Activated CD4-positive, alpha-beta memory T cell treated with anti-CD3 and anti-CD28 coated beads for 36 hours (primary cell): ENCODE measurements around the gene CACNA2D2. TPM values are rescaled to one million over a fixed set of nuclear protein-coding genes. Genes with fewer than 3 reads are reported as not detected.
A peak's percentile ranks its signal among the peaks of the same experiment; 100 is the strongest.
"Not testable (repeated sequence)": the region's sequence is repeated elsewhere in the genome, so short reads cannot be mapped to it uniquely, and the experiment has no call there.

Source experiments
- CTCF ChIA-PET: fragments of 350-600 bp; sonication (Branson Sonifier 250); formaldehyde crosslinking; loops from one replicate; lab custom pipeline; 2021; ENCODE audit warnings: antibody characterized with exemption, inconsistent platforms; lab: Charles Lee
- POLR2A ChIA-PET: fragments of 350-600 bp; sonication (Branson Sonifier 250); formaldehyde crosslinking; loops from one replicate; lab custom pipeline; 2021; ENCODE audit warnings: antibody characterized with exemption; lab: Charles Lee
- DNase-seq: peaks from one replicate; pipeline ENCODE4 v3.0.0-alpha.2; 2020
- H3K27ac Mint-ChIP-seq: one replicate; pipeline ENCODE4 v1.8.0; 2021; ENCODE audit warnings: mixed read lengths
- H3K27me3 Mint-ChIP-seq: one replicate; pipeline ENCODE4 v1.8.0; 2021; ENCODE audit warnings: mixed read lengths
- H3K36me3 Mint-ChIP-seq: one replicate; pipeline ENCODE4 v1.8.0; 2021; ENCODE audit warnings: mixed read lengths
- H3K4me1 Mint-ChIP-seq: one replicate; pipeline ENCODE4 v1.8.0; 2021; ENCODE audit warnings: low read depth, mixed read lengths
- H3K4me3 Mint-ChIP-seq: one replicate; pipeline ENCODE4 v1.8.0; 2021; ENCODE audit warnings: mild to moderate bottlenecking, mixed read lengths
- H3K9me3 Mint-ChIP-seq: one replicate; pipeline ENCODE4 v1.8.0; 2021; ENCODE audit warnings: mixed read lengths
- intact Hi-C: fragments of 100-400 bp; cut with micrococcal nuclease; formaldehyde crosslinking; loops from one replicate; pipeline ENCODE4 v1.15.1; 2023
- total RNA-seq, 2 experiments: library from RNA; stranded (reverse); gene quantifications; one replicate each; pipeline ENCODE4 v1.2.3, GENCODE V29; 2021

Gene CACNA2D2
- total RNA-seq, 2 experiments from 2014 or later = 0.63 to 0.69 TPM

- DNase-seq = no peak
- no peaks in the 10 kb centered on the region for H3K9me3 Mint-ChIP-seq
- H3K4me1 Mint-ChIP-seq = no peaks in the 10 kb centered on the region
- ChIA-PET POLR2A (no interaction called here), CTCF (interaction anchor here (1.1 to 4.3 kb wide), 2 partner anchors 18 to 89 kb away, joined by 3 to 28 read pairs; no protein-coding TSS in a partner anchor)
- H3K27ac Mint-ChIP-seq = no peak overlapping the region
- intact Hi-C loops = no loop called here
- H3K4me3 Mint-ChIP-seq = no peak overlapping the region
- H3K27me3 Mint-ChIP-seq = peaks cover 2% of the 10 kb centered on the region
- H3K36me3 Mint-ChIP-seq = no peaks in the 10 kb centered on the region
Observed at GRCh38 chr3:50524746-50525145, 21.3 kb upstream of the CACNA2D2 start.

- intact Hi-C loops = no loop called here
- H3K36me3 Mint-ChIP-seq = no peaks in the 10 kb centered on the region
- no peak overlapping the region for H3K27ac Mint-ChIP-seq
- no peak overlapping the region for H3K4me3 Mint-ChIP-seq
- H3K4me1 Mint-ChIP-seq = no peaks in the 10 kb centered on the region
- no peaks in the 10 kb centered on the region for H3K9me3 Mint-ChIP-seq
- ChIA-PET CTCF (interaction anchor here (1.1 to 4.3 kb wide), 2 partner anchors 19 to 90 kb away, joined by 3 to 28 read pairs; no protein-coding TSS in a partner anchor), POLR2A (no interaction called here)
- no peaks in the 10 kb centered on the region for H3K27me3 Mint-ChIP-seq
- no peak for DNase-seq
Observed at GRCh38 chr3:50523279-50523811, 19.9 kb upstream of the CACNA2D2 start.

GRCh38 chr3:50521572-50521971 is 18.1 kb upstream of the CACNA2D2 start:
- Mint-ChIP-seq H3K27me3 (no peaks in the 10 kb centered on the region), H3K27ac (no peak overlapping the region), H3K4me3 (no peak overlapping the region)

GRCh38 chr3:50520849-50521248 is 17.4 kb upstream of the CACNA2D2 start:
- H3K36me3 Mint-ChIP-seq = no peaks in the 10 kb centered on the region

More at GRCh38 chr3:50521572-50521971, 18.1 kb upstream of the CACNA2D2 start:
- H3K36me3 Mint-ChIP-seq = no peaks in the 10 kb centered on the region
- no peak for DNase-seq
- CTCF ChIA-PET = interaction anchor here (0.9 to 4.3 kb wide), 4 partner anchors 21 to 93 kb away, joined by 3 to 28 read pairs (median 8); no protein-coding TSS in a partner anchor
- H3K9me3 Mint-ChIP-seq = no peaks in the 10 kb centered on the region
- POLR2A ChIA-PET = no interaction called here
- no peaks in the 10 kb centered on the region for H3K4me1 Mint-ChIP-seq
- intact Hi-C loops = no loop called here

DNA sequence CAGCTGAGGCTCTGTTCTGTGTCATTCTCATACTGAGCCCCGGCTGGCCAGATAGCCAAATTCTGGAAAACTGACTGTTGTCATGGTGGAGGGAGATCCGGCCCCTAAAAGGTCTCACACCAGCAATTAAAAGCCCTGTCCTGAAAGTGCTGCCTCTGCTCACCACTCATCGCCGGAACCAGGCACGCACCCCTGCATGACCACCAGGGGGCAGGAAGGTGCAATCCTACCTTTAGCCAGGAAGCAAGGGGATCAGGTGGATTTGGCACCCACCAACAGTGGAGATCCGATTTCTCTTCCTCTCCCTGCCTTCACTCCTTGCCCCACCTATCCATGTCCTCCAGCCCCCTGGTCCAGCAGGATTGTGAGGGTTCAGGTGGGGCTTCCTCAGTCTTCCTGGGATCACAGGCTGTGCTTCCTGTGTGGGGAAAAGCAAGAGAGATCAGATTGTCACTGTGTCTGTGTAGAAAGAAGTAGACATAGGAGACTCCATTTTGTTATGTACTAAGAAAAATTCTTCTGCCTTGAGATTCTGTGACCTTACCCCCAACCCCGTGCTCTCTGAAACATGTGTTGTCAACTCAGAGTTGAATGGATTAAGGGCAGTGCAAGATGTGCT is 16.1 kb upstream of the CACNA2D2 start:
- Mint-ChIP-seq H3K36me3 (no peaks in the 10 kb centered on the region), H3K4me3 (no peak overlapping the region), H3K27ac (no peak overlapping the region), H3K27me3 (no peaks in the 10 kb centered on the region), H3K9me3 (no peaks in the 10 kb centered on the region), H3K4me1 (no peaks in the 10 kb centered on the region)
- POLR2A ChIA-PET = no interaction called here
- intact Hi-C loops = loop anchor here (1.0 kb wide), 2 partner anchors 23 to 95 kb away; no protein-coding TSS in a partner anchor
- CTCF ChIA-PET = interaction anchor here (0.9 to 2.6 kb wide), 4 partner anchors 23 to 113 kb away, joined by 4 to 13 read pairs (median 8); partner anchors contain the start of gene MAPKAPK3
- DNase-seq = peak; percentile 86

More at GRCh38 chr3:50520849-50521248, 17.4 kb upstream of the CACNA2D2 start:
- POLR2A ChIA-PET = no interaction called here
- Mint-ChIP-seq H3K9me3 (no peaks in the 10 kb centered on the region), H3K4me1 (no peaks in the 10 kb centered on the region), H3K4me3 (no peak overlapping the region), H3K27me3 (no peaks in the 10 kb centered on the region), H3K27ac (no peak overlapping the region)
- intact Hi-C loops = no loop called here
- CTCF ChIA-PET = interaction anchor here (2.6 kb wide), 1 partner anchor 92 kb away, joined by 11 read pairs; no protein-coding TSS in a partner anchor
- no peak for DNase-seq

DNA sequence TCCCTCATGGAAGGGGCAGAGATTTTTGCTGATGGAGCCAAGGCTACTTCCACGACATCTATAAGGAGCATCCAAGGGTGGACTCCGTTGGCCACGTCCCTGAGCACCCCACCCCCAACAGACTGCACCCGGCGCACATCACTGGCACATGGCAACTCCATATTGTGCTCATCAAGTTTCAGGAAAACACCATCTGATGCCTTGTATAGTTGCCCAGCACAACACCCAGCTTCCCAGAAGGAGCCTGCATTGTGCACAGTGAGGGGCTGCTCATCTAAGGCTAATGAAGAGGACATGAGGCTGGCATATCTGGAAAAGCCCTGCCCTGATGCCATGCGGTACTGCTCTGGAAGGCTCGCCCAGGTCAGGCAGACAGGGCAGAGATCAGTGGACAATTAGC is 15.0 kb upstream of the CACNA2D2 start:
- POLR2A ChIA-PET = no interaction called here
- Mint-ChIP-seq H3K27me3 (no peaks in the 10 kb centered on the region), H3K36me3 (no peaks in the 10 kb centered on the region), H3K27ac (no peak overlapping the region), H3K9me3 (no peaks in the 10 kb centered on the region), H3K4me1 (no peaks in the 10 kb centered on the region), H3K4me3 (no peak overlapping the region)
- CTCF ChIA-PET = interaction anchor here (0.9 to 2.6 kb wide), 4 partner anchors 24 to 114 kb away, joined by 4 to 13 read pairs (median 8); partner anchors contain the start of gene MAPKAPK3
- intact Hi-C loops = no loop called here
- no peak for DNase-seq

GRCh38 chr3:50517721-50518206 is 14.3 kb upstream of the CACNA2D2 start:
- H3K36me3 Mint-ChIP-seq = no peaks in the 10 kb centered on the region
- intact Hi-C loops = no loop called here
- DNase-seq = no peak
- ChIA-PET CTCF (interaction anchor here (1.0 to 2.6 kb wide), 6 partner anchors 25 to 98 kb away, joined by 3 to 13 read pairs (median 4); partner anchors contain the start of gene MAPKAPK3), POLR2A (no interaction called here)
- H3K27ac Mint-ChIP-seq = no peak overlapping the region
- H3K9me3 Mint-ChIP-seq = no peaks in the 10 kb centered on the region
- no peak overlapping the region for H3K4me3 Mint-ChIP-seq
- no peaks in the 10 kb centered on the region for H3K4me1 Mint-ChIP-seq
- H3K27me3 Mint-ChIP-seq = no peaks in the 10 kb centered on the region

DNA sequence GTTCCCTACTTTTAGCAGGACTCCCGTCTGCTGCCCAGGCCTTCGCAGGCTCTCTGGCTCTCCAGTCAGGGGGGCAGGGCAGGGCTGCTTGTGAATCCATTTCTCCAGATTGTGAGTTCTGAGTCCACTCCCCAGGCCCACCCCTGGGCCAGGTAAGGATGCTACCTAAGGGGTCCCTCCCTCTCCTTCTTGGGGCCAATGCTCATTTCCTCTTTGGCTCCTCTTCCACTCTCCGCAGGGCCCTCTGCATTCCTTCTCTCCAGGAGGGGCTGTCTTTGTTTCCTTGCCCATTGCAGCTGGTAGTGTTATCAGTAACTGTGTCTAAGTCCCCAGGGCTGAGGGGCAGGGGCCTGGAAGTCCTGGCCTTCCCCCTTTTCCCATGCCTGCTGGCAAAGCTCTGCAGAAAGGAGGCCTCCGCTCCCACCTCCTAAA is 13.0 kb upstream of the CACNA2D2 start:
- POLR2A ChIA-PET = no interaction called here
- CTCF ChIA-PET = interaction anchor here (1.5 to 1.6 kb wide), 2 partner anchors 26 to 80 kb away, joined by 4 to 10 read pairs; no protein-coding TSS in a partner anchor
- no peaks in the 10 kb centered on the region for H3K9me3 Mint-ChIP-seq
- DNase-seq = no peak
- no peaks in the 10 kb centered on the region for H3K36me3 Mint-ChIP-seq
- no peaks in the 10 kb centered on the region for H3K27me3 Mint-ChIP-seq
- intact Hi-C loops = no loop called here
- H3K4me1 Mint-ChIP-seq = no peaks in the 10 kb centered on the region
- no peak overlapping the region for H3K4me3 Mint-ChIP-seq
- H3K27ac Mint-ChIP-seq = no peak overlapping the region

DNA sequence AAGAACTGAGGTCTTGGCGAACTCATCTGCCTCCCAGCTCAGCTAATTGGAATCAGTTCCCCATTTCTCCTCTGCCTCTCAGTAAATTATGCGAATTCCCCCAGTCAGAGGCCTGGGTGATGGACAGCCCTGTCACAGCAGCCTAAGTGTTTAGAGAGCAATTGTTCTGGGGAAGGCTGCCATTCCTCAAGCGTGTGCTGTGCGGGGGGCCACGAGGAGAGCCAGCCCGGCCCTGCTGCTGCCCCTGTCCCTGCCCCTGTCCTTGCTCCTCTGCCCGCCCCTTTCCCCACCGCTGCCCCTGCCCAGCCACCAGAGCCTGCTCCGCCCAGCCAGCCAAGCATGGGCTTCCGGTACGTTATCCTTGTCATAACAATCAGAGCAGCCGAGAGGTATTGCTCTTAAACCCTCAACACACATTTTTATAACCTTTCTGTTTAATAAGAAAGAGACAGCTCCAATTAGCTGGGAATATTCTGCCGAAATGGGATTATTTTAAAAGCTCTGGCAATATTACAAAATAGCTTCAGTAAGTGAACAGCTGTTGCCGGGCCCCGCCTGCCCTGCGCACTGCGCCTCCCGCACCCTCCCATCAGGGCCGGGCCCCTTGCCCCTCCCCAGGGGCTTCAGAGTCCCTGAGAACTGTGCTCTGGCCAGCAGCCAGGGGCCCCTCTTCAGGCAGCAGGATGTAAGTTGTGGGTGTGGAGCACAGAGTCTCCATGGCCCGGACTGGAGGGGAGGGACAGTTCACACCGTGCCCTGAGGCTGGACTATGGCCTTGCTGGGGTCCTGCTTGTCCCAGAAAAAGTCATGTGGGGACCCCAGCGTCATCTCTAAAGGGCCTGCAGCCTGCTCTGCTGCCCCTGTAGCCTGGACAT is 12.4 kb upstream of the CACNA2D2 start:
- CTCF ChIA-PET = interaction anchor here (1.6 kb wide), 1 partner anchor 27 kb away, joined by 10 read pairs; no protein-coding TSS in a partner anchor
- H3K27me3 Mint-ChIP-seq = no peaks in the 10 kb centered on the region
- intact Hi-C loops = no loop called here

GRCh38 chr3:50512908-50513307 is 9.5 kb upstream of the CACNA2D2 start:
- H3K4me1 Mint-ChIP-seq, H3K27me3 Mint-ChIP-seq, POLR2A ChIA-PET, H3K27ac Mint-ChIP-seq, CTCF ChIA-PET, DNase-seq, intact Hi-C loops, H3K4me3 Mint-ChIP-seq, H3K9me3 Mint-ChIP-seq, H3K36me3 Mint-ChIP-seq: not testable (repeated sequence)

More for the DNA sequence above, 12.4 kb upstream of the CACNA2D2 start:
- DNase-seq = peak; percentile 21
- H3K4me1 Mint-ChIP-seq = no peaks in the 10 kb centered on the region
- H3K4me3 Mint-ChIP-seq = no peak overlapping the region
- H3K9me3 Mint-ChIP-seq = no peaks in the 10 kb centered on the region
- H3K27ac Mint-ChIP-seq = no peak overlapping the region
- POLR2A ChIA-PET = no interaction called here
- H3K36me3 Mint-ChIP-seq = no peaks in the 10 kb centered on the region

GRCh38 chr3:50512131-50512530 is 8.7 kb upstream of the CACNA2D2 start:
- Mint-ChIP-seq H3K27ac (no peak overlapping the region), H3K4me1 (no peaks in the 10 kb centered on the region), H3K27me3 (no peaks in the 10 kb centered on the region), H3K4me3 (no peak overlapping the region), H3K36me3 (no peaks in the 10 kb centered on the region), H3K9me3 (no peaks in the 10 kb centered on the region)
- ChIA-PET POLR2A (no interaction called here), CTCF (no interaction called here)
- no peak for DNase-seq
- intact Hi-C loops = no loop called here
